IPS-NIHi7 (cell line): Measurements from ENCODE around the gene COL8A2.
A peak's percentile ranks its signal among the peaks of the same experiment; 100 is the strongest.

ENCODE experiments used
- DNase-seq: peaks from one replicate; pipeline ENCODE4 v3.0.0; 2012; ENCODE audit warnings: mixed read lengths; ENCODE audit errors: extremely low spot score

COL8A2 gene

DNA sequence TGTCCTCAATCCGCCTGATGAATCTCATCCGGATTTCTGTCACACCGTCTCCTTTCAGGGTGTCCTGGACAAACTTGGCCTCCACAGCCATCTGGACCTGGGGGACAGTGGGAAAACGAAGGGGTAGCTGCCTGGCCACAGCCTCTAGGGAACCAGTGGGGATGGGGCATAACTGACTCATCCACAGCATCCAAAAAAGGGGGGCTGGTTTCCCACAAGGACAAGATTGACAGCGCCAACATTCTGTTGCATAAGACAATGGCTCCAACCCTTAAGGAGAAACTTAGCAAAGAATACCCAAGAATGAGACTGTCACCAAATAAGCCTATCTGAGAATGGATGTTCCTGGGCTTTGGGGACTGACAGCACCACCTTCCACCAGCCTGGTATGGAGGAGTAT lies 12.2 kb upstream of the COL8A2 start:
- DNase-seq: no peak

DNA sequence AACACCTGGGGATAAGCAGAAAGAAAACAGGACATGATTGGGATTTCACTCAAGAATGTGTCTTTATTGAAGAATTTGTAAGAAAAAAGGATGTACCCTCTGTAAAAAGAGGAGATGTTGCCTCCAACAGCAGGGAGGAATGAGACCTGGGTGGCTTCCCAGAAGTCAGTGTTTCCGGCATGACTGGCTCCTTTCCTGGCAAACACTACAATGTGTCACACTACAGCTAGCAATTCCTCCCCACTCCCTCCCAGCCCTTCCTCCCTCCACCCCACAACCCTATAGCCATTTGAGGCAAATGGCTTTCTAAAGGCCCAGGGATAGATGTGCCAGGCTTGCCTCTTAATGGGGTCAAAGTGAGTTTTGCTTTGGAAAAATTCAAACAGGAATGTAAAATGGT lies 11.5 kb upstream of the COL8A2 start:
- DNase-seq: no peak

DNA sequence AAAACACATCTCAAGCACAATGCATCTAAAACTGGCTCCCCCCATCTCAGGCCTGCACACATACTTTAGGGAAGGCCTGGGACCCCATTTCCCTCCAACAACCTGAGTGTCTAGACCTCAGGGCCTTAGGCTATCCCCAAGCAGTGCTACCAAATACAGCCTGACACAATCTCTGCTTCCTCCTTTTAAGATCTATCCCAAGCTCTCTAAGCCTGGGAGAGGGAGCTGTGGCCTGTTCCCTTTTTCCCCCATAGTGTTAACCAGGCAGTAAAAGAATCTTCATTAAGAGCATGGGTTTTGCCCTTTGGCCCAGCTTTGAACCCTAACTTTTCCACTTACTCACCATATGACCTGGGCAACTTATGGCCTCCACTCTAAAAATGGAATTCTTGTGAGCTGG lies 10.8 kb upstream of the COL8A2 start:
- DNase-seq: no peak

DNA sequence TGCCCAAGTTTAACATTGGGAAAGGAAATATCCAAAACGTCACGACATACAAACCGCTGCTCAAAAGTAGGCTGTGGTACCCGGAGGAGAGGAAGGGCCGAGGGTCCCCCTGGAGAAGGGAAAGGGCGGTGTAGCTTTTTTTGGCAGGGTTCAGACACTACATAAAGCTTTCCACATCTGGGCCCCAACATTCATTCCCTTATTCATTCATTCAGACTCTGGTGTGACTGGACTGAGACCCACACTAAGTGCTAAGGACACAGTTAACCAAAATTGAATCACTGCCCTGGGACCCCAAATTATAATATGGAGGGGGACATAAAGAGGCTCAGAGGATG lies 10.3 kb upstream of the COL8A2 start:
- DNase-seq: no peak

DNA sequence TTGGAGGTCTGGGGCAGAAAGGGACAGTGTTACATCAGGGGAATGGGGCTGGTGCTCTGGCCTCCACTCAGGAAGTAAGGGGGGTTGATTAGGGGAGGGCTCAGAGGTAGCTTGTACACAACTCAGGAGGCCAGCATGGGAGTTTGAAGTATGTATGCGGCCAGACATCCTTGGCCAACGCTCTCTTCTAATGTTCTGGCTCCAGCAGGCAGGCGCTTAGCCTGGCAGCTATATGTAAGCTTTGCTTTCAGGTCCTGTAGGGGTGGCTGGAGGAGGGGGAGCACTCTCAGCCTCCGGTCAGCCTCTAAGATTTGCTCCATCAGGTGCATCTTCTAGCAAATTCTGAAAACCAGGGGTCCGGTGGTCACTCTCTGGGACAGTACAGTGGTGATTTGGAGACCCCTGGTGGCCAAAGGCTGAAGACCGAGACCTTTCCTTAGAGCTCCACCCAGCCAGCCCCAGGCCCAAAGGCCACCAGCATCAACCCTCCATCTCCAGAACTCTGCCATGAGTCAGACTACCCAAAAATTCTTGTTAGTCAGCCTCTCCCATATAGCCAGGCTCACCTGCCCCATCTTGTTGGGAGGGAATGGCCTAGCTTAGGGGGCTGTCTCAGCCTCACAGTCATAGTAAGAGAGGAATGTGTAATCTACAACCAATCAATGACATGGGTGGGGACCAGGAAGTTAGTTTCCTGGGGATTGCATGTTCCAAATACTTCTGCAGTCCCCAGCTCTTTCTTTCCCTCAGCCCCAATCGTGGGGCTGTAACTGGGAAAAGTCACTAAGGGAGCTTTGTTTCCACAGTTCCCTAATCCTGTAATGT lies 9.7 kb upstream of the COL8A2 start:
- DNase-seq: peak; percentile 95

DNA sequence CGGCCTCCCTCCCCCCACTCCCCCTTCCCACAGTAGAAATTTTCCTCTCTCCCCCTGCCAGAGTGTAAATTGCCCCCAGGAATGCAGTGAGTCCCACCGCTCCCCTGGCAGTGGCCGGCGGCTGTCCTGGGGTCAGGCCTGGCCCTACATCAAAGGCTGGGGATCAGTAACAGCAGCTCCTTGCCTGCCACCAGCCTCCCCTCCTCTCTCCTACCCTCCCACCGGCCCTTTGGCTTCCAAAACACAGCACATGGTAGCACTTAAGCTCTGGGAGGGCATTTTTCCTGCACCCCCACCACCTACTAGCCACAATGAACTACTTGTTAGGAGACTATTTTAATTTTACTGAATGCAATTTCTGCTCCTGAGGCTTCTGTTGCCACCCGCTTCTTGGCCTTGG lies 9.0 kb upstream of the COL8A2 start:
- no peak for DNase-seq

DNA sequence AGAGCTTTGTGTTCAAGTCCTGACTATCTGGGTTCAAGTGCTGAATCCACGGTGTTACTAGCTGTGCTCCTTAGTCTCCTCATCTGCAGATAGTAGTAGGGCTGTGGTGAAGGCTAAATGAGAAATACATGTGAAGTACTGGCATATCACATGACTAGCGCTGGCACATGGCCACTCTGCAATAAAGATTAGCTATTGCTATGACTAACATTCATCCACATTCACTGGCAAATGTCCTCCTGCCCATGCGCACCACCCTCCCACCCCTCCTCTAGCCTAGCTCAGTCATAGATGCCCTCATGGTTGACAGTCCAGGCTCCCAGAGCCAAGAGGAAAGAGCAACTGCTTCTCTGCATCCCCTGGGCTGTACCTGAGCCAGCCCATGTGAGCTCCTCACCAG lies 8.5 kb upstream of the COL8A2 start:
- no peak for DNase-seq

DNA sequence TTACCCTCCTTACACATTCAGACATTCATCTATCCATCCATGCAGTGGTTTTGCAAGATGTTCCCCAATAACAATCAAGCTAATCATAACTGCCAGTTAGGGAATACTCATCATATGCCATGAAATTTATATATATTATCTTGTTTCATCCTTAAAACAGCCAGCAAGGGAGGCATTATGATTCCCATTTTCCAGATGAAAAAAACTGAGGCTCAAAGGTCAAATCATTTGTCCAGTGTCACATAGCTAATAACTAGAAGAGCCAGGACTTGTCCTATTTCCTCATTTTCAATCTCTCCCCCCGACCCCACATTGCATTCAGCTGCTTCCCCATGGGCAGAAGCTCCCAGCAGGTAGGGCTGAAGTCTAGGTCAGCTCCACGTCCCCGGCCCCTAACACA lies 7.0 kb upstream of the COL8A2 start:
- no peak for DNase-seq

DNA sequence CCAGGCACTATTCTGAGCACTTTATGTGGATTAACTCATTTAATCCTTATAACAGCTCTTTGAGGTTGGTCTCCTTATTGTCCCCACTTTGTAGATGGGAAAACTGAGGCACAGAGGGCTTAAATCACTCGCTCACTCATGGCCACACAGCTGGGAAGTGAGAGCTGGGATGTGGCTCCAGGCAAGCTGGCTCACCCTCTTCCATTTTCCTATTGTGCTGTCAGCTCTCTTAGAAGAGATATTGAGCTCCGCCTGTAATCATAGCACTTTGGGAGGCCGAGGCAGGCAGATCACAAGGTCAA lies 3.8 kb upstream of the COL8A2 start:
- DNase-seq: no peak

DNA sequence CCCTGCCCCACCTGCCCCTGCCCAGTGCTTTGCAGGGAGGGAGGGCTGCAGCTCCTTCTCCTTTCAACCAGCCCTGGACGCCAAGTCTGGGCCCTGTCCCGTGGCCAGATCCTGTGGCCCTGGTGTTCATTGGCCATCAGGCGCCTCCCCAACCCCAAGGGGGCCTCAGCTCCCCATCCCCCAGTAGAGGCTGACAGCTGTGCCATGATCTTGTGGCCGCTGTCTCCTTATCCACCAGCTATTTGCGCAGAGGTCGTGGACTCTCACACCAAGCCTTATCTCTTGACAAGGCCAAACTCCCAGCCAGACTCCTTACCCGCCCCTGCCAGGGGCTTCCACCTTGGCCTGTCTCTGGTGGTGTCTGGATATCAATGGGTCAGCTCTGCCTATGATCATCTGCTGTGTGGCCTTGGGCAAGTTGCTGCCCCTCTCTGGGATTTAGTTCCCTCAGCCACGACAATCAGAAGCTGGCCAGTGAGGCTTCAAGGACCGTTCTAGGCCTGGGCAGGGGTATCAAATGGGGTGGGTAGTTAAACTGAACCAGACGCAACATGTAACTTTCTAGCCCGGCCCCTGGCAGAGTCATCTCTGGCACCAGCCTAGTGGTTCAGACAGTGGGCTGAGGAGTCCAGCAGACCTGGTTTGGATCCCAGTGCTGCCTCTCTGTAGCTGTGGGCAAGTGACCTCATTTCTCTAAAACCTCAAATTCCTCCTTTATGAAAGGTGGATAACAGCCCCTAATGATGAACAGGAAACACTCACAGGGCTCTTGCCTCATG lies 3.3 kb upstream of the COL8A2 start:
- no peak for DNase-seq

DNA sequence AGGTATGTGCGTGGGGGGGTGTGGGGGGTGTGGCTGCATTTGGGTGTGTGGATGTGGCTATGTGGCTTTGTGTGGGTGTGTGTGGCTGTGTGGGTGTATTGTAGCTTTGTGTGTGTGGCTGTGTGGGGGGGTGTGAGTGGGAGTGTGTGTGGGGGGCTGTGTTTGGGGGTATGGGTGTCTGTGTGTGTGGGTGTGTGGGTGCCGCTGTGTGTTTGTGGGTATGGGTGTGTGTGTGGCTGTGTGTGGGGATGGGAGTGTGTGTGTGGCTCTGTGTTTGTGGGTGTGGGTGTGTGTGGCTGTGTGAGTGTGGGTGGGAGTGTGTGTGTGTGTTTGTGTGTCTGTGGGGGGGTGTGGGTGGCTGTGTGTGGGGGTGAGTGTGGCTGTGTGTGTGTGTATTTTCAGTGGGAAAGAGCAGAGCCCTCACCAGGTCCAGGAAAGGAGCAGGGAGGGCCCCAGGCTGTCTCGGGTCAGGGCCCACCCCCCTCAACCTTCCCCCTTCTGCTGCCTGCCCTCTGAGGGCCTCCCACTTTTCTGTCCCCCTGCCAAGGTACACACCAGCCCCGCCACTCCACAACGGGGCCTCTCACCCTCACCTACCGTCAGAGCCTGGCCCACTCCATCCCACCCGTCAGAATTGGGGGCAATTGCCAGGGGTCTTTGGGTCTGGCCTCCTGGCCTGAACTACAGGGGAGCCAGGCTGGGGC lies 1.9 kb upstream of the COL8A2 start:
- DNase-seq: no peak

DNA sequence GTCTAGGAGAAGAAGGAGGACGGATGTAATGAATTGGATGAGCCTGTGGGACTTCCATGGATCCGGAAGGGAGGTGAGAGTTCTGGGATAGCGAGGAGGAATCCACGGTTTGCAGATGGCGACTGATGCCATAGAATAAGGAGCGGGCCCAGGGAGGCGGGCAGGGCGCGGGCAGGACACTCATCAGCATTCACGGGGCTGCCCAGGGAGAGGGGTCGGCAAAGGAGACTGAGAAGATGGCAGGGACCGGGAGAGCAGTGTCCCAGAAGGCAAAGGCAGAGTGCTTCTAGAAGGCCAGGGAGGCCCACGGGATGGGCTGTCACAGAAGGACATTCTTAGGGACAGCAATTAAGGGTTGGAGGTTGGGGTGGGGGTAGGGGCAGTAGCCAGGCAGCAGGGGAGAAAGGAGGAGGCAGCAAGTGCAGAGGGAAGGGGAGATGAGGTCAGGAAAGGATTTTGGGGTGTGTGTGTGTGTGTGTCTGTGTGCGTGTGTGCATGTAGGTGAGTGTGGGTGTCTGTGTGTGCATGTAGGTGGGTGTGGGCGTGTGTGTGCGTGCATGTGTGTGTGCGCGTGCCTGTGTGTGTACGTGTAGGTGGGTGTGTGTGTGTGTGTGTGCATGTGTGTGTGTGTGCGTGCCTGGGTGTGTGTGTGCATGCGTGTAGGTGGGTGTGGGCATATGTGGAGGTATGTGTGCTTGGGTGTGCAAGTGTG lies 1.1 kb upstream of the COL8A2 start:
- DNase-seq: peak; percentile 9

DNA sequence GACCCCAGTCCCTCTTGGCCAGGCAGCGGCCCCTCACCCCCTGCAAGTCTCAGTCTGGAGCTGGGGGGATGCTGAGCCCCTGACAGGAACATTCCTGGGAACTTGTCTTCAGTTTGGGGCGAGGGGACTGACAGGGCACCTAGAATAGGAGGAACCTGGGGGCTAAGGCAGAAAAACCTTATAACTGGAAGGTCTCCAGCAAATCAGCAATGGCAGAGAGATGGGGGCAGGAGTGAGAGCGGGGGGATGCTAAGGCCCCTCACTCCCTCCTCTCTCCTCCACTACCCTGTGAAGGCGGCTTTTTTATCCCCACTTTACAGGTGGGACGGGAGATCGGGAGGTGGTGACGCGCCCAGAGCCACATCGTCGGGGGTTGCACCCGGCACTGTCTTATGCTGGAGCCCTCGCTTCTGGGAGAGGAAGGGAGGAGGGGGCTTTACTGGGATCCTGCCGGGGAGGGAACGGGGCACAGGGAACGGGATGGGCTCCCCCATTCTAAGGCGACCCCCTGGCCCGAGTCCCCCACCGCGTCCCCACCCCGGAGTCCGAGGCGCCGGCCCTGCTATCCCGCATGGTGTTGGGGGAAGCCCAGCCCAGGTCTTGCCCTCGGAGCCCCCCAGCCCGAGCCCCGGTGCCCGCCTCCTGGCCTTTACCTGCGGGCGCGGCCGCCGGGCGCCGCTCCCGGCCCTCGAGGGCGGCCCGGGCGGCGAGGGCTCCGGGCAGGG lies 456 bp downstream of the COL8A2 start:
- peak; percentile 31 for DNase-seq

DNA sequence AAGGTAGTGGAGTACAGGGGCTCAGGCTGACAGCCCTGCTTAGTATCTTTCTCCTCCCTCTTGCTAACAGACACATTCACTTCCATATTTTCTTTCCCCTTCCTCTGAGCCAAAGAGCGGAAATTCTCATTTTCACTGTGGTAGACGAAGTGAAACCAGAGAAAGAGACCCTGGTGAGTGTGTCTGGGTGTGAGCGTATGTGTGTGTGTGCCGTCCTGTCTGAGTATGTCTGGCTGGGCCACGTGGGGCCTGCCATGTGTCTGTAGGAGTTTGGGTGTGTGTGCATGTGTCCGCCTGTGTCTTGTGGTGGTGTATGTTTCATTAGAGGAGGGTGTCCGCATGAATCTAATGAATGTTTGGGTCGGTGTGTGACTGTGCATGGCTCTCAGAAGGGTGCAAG lies 1.7 kb downstream of the COL8A2 start:
- DNase-seq: no peak

DNA sequence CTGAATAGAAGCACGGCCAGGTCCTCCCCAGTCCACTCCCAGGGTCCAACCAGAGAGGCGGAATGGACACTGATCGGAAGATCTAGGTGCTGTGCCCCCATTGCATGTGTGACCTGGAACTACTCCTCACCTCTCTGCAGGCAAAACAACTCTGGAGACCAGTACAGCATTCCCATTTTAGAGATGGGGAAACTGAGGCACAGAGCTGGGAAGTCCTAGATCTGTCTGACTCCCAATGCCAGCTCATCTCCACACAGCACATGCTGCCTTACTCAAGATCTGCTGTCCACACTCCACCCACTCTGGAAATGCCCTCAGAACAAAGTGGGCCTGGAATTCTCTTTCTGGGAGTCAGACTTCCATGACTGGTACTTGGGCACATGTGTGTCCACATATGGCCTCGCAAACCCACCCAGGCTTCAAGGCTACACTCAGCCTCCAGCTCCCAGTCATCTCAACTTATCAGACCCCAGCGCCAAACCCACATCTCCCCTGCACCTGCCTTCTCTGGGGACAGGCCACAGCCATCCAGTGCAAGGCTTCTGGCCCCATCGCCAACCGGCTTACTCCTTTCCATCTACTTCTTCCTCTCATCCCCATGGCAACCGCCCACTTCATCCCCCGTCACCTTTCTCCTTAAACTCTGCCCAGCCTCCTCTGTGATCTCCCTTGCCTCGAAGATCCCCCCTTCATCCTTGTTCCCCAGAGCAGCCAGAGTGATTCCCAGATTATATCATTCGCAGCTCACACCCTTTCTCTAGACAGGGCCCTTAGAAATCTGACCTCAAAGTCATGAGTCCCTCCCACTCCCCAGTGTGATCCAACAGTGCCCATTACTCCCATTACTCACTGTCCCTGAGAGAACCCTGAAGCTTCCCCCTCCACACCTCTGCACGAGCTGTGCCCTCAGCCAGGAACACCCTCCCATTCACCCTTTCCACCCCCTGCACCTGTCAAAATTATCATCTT lies 2.7 kb downstream of the COL8A2 start:
- DNase-seq: no peak

DNA sequence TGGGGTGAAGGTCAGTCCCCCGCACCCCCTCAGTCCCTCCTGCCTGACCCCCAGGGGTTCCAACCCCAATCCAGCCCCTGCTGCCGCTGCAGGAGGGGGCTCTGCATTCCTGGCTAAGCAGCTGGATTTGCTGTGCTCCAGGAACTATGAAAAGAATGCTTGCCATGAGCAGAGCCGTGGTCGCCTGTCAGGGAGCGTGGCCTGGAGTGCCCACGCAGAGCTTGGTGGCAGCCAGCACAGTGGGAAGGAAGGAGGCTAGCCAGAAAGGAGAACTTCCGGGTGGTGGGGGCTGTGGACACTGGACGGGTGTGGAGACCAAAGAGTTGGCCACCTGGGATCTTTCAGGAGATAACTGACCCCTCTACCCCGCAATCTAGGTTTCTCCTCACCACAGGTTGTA lies 5.6 kb downstream of the COL8A2 start:
- DNase-seq: no peak

DNA sequence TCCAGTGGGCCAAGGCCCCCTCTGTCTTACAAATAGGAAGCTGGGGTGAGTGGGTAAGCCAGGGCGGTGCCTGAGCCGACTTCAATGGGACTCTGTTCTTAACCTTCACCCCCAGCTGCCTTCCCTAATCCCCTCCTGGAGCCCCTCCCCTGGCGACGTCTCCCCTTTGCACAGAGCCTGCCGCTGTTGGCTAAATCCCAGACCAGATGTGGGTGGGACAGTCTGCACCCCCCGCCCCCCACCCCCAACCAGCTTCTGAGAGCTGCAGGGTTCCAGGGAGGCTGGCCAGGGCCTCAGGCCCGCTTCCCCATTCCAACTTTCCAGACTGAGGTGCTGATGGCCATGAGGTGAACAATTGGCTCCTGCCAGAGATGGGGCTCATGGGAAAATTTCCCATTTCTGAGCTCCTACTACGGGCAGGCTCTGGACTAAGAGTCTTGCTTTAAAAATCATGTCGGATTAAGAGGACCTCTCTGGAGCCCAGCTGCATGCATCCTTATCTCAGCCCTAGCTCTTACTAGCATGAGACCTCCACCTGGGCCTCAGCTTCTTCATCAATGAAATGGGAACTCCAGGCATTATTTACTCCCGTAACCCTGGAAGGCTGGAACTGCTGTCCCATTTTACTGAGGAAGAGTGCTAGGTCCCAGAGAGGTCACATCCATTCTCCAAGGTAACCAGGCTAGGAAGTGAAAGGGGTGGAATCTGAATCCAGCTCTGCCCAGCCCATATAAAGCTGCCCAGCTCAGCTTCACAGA lies 6.4 kb downstream of the COL8A2 start:
- DNase-seq: no peak

DNA sequence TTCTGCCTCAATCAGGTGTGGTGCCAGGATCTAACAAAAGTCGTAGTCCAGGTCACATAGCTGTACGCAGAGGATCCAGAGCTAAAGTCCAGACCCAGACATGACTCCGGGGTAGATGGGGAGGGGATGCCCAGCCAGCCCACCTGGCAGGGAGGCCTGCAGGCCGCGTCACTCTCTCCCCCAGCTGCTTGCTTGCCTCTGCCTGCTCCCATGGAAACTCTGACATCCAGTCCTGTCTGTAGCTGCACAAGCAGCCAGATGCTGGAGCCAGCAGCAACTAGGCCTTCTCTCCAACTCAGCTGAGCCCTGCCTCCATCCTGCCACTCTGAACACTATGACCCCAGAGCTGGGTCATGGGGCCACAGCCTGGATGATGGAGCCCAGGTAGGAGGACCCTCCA lies 8.1 kb downstream of the COL8A2 start:
- DNase-seq: no peak

DNA sequence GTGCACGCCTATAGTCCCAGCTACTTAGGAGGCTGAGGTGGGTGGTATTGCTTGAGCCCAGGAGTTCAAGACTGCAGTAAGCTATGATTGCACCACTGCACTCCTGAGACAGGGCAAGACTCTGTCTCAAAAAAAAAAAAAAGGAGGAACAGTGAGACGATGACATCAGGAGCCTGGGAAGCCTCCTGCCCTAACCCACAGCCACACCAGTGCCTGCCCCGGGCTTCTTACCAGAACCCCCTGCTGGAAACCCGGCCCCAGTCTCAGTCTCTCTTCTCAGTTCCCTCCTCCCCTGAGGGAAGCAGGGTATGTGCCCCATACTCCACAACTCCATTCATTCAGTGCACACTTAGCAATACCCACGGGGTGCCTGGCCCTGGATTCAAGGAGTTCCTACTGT lies 9.1 kb downstream of the COL8A2 start:
- no peak for DNase-seq

DNA sequence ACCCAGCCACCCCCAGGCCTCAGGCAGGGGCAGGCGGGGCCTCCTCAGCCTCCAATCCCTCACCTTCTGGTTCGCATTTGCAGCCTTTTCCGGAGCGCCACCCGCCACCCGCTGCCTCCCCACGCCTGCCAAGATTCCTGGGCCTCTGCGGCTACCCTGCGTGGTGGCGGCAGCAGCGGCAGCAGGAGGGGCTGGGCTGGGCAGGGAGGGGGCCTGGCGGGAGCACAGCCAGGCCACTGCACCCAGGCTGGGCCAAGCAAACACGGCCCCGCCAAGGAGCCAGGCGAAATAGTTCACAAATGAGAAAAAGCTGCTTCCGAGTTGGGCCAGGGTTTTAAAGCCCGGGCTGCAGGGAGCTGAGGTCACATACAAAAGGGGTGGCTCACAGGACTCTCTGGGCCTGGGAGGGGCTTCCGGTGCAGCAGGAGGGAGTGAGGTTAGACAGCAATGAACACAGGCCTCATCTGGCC lies 9.8 kb downstream of the COL8A2 start:
- DNase-seq: no peak
